K562 (cell line): ENCODE measurements around the gene SYNM. TPM values are rescaled to one million over a fixed set of nuclear protein-coding genes. Genes with fewer than 3 reads are reported as not detected.

Source experiments
- KDM2B ChIP-seq: fragments of 250-450 bp; sonication (Bioruptor Pico); IDR thresholded peaks from 2 replicates; pipeline ENCODE4 v1.8.0; 2021; ENCODE audit warnings: mild to moderate bottlenecking, moderate library complexity
- PHF20 ChIP-seq: fragments of 450-650 bp; IDR thresholded peaks from 2 replicates; pipeline ENCODE4 v1.6.1; 2018; ENCODE audit not compliant: partially characterized antibody
- RCOR1 ChIP-seq, 2 experiments: IDR thresholded peaks; 2 replicates each; pipeline ENCODE4 v1.6.1; 2012; ENCODE audit warnings: low read depth in 2 of 2, low read length in 2 of 2, borderline replicate concordance in 1 of 2, improper control_type of control experiment in 1 of 2
- SIRT6 ChIP-seq: IDR thresholded peaks from one replicate; pipeline ENCODE4 v1.6.1; 2012; ENCODE audit warnings: low read depth, mild to moderate bottlenecking, control low read depth, inconsistent platforms, low read length, moderate library complexity
- TAF9B ChIP-seq: fragments of 450-650 bp; IDR thresholded peaks from 2 replicates; pipeline ENCODE4 v1.6.1; 2018; ENCODE audit warnings: mild to moderate bottlenecking; ENCODE audit not compliant: partially characterized antibody
- ZNF592 ChIP-seq: fragments of 450-650 bp; IDR thresholded peaks from 2 replicates; pipeline ENCODE4 v1.6.1; 2017; ENCODE audit warnings: antibody characterized with exemption, mild to moderate bottlenecking
- ZNF639 ChIP-seq, 2 experiments: fragments of 200-800 bp in 1 of 2; sonication (Bioruptor generic) in 1 of 2; sonication (generic) in 1 of 2; formaldehyde crosslinking in 1 of 2; IDR thresholded peaks in 1 of 2; conservative IDR thresholded peaks in 1 of 2; 2 replicates each; pipeline versions ENCODE4 v1.5.0 to v1.6.1; 2016 to 2020; ENCODE audit warnings: missing compliant biosample characterization in 1 of 2, missing genetic modification characterization in 1 of 2, missing genetic modification reagents in 1 of 2
- polyA plus RNA-seq, 8 experiments: library from polyadenylated mRNA; depleted of rRNA in 4 of 8; stranded (reverse) in 5 of 8; unstranded in 3 of 8; fragments of >200 nt; fragmentation: Nextera tagmentation in 2 of 8; fragmentation: Illumina TruSeq in 1 of 8; extraction: Ambion mirVana in 2 of 8; extraction: Trizol in 1 of 8; gene quantifications; 2 replicates each; pipeline versions ENCODE4 v1.2.1 to v1.2.3, GENCODE V29; 2011 to 2014; ENCODE audit warnings: inconsistent platforms in 1 of 8, missing spikeins in 1 of 8
- total RNA-seq, 7 experiments: library from RNA; depleted of rRNA in 6 of 7; stranded (reverse); fragments of >200 nt in 6 of 7; fragmentation: Illumina TruSeq in 2 of 7; extraction: Trizol in 2 of 7; gene quantifications; 2 replicates each; pipeline versions ENCODE4 v1.2.1 to v1.2.3, GENCODE V29; 2011 to 2021; ENCODE audit warnings: low replicate concordance in 1 of 7
- TF ChIP-seq, protein P1 (sequence below): sonication (generic); formaldehyde crosslinking; IDR thresholded peaks from 2 replicates; pipeline ENCODE4 v1.8.0; 2022; ENCODE audit warnings: missing genetic modification reagents, mild to moderate bottlenecking, borderline replicate concordance
- TF ChIP-seq, protein P2 (sequence below): fragments of 450-650 bp; IDR thresholded peaks from 2 replicates; pipeline ENCODE4 v1.7.0; 2016; ENCODE audit warnings: borderline replicate concordance

SYNM gene
- total and polyA plus RNA-seq, 9 of the 15 experiments (the other 6 are each of a cell fraction or from before 2014, with no cell fraction given), result 0.01 to 0.42 (median 0.13) TPM

DNA sequence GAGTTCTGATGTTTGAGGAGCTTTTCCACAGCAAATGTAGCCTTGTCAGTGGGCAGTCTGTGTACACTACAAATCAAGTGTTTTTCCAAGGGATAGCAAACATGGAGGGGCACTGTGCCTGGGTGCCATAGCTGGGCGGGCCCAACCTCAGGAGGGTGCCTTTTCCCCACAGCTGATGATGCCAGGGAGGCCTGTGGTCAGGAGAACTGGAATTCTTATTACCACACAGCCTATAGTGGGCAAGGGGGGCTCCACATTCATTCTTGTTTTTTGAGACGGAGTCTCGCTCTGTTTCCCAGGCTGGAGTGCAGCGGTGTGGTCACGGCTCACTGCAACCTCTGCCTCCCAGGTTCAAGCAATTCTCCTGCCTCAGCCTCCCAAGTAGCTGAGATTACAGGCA, 41.8 kb downstream of the SYNM start (continued):
- TF ChIP-seq, protein P1, sequence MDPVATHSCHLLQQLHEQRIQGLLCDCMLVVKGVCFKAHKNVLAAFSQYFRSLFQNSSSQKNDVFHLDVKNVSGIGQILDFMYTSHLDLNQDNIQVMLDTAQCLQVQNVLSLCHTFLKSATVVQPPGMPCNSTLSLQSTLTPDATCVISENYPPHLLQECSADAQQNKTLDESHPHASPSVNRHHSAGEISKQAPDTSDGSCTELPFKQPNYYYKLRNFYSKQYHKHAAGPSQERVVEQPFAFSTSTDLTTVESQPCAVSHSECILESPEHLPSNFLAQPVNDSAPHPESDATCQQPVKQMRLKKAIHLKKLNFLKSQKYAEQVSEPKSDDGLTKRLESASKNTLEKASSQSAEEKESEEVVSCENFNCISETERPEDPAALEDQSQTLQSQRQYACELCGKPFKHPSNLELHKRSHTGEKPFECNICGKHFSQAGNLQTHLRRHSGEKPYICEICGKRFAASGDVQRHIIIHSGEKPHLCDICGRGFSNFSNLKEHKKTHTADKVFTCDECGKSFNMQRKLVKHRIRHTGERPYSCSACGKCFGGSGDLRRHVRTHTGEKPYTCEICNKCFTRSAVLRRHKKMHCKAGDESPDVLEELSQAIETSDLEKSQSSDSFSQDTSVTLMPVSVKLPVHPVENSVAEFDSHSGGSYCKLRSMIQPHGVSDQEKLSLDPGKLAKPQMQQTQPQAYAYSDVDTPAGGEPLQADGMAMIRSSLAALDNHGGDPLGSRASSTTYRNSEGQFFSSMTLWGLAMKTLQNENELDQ (CRISPR knock-in tag), result no peak
- TF ChIP-seq RCOR1 (IDR thresholded peaks at IDR 0.05; ENCODE audit: borderline replicate concordance in 1 of 2, low read depth in 2 of 2, low read length in 2 of 2), result no peak
- TF ChIP-seq TAF9B, result no peak
- TF ChIP-seq ZNF639 (CRISPR knock-in tag; conservative IDR thresholded peaks at IDR 0.05 in 1 of 2, IDR thresholded peaks at IDR 0.05 in 1 of 2), result no peak
- no peak for TF ChIP-seq ZNF592
- TF ChIP-seq SIRT6, result no peak
- no peak for TF ChIP-seq PHF20
- TF ChIP-seq KDM2B (CRISPR knock-in tag), result no peak
- TF ChIP-seq, protein P2, sequence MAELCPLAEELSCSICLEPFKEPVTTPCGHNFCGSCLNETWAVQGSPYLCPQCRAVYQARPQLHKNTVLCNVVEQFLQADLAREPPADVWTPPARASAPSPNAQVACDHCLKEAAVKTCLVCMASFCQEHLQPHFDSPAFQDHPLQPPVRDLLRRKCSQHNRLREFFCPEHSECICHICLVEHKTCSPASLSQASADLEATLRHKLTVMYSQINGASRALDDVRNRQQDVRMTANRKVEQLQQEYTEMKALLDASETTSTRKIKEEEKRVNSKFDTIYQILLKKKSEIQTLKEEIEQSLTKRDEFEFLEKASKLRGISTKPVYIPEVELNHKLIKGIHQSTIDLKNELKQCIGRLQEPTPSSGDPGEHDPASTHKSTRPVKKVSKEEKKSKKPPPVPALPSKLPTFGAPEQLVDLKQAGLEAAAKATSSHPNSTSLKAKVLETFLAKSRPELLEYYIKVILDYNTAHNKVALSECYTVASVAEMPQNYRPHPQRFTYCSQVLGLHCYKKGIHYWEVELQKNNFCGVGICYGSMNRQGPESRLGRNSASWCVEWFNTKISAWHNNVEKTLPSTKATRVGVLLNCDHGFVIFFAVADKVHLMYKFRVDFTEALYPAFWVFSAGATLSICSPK, result no peak
